ENCODE data around the gene LBHD1. TPM values are rescaled to one million over a fixed set of nuclear protein-coding genes. Genes with fewer than 3 reads are reported as not detected.

The LBHD1 gene
- total RNA-seq, 1 donor: 7.6 TPM

DNA sequence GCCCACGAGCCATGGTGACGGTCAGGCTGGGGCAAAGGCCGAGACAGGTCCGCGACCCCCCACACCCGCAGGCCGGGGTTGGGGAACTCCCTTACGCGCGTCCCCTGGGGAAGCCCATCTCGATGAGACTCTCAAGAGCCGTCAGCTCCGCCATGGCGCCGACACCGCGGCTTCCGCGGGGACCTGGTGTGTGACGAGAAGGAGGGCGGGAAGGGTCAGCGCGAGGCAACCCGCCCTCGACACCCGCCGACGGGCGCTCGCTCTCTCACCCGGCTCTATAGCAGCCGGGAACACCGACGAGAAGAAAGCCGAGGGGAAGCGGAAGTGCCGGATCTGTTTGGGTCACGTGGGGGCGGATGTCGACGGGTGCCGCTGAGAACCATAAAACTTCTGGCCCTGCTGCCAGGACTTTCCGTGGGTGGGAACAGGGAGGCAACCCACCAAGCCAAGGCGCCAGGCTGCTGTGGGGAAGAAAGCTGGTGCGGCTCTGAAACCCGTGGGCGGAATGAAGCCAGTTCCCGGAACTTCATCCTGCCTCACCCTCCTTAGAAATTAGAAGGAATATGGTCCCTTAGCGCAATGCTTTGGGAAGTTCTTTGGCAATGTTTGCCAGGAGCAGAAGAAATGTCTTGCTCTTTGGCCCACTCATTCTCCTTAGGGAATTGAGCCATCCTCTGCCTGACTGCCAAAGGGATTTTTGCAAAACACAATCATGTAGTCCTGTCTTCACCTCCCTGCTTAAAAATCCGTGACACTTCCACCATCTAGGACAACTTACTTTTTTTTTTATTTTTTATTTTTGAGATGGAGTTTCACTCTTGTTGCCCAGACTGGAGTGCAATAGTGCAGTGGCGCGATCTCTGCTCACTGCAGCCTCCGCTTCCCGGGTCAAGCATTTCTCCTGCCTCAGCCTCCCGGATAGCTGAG is 7.0 kb upstream of the LBHD1 start, which contains the start of gene UBXN1:
Gene UBXN1 (minus strand): TSS at position 304 of the 927 bp plus-strand sequence. CDS start 150 bp downstream, at position 154.
- no peaks in the 10 kb centered on the region for H4K20me1 ChIP-seq (ENCODE audit: insufficient read depth, low read length)
- peaks cover 23% of the 10 kb centered on the region for H3K4me1 ChIP-seq (ENCODE audit: insufficient read depth, low read length)
- TF ChIP-seq, protein P1, sequence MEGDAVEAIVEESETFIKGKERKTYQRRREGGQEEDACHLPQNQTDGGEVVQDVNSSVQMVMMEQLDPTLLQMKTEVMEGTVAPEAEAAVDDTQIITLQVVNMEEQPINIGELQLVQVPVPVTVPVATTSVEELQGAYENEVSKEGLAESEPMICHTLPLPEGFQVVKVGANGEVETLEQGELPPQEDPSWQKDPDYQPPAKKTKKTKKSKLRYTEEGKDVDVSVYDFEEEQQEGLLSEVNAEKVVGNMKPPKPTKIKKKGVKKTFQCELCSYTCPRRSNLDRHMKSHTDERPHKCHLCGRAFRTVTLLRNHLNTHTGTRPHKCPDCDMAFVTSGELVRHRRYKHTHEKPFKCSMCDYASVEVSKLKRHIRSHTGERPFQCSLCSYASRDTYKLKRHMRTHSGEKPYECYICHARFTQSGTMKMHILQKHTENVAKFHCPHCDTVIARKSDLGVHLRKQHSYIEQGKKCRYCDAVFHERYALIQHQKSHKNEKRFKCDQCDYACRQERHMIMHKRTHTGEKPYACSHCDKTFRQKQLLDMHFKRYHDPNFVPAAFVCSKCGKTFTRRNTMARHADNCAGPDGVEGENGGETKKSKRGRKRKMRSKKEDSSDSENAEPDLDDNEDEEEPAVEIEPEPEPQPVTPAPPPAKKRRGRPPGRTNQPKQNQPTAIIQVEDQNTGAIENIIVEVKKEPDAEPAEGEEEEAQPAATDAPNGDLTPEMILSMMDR (IDR thresholded peaks at IDR 0.05; ENCODE audit: extremely low read depth, low read depth, low read length): no peak
- DNase-seq (ENCODE audit: insufficient read length, low spot score, missing footprints): peak; percentile 97
- peak within 1 kb of the TSS; percentile 81 for H2AFZ ChIP-seq (ENCODE audit: low read length)
- peak within 1 kb of the TSS; percentile 83 for H3K4me3 ChIP-seq (ENCODE audit: insufficient read depth, low read length)
- H3K79me2 ChIP-seq (ENCODE audit: insufficient read depth, low read length): peaks cover 32% of the 10 kb centered on the region
- H3K27me3 ChIP-seq (ENCODE audit: insufficient read depth, low read length): no peaks in the 10 kb centered on the region
- H3K27ac ChIP-seq (ENCODE audit: low read depth, low read length): peak within 1 kb of the TSS; percentile 84
- no peaks in the 10 kb centered on the region for H3K9me3 ChIP-seq (ENCODE audit: low read depth, low read length)
- peak within 1 kb of the TSS; percentile 86 for H3K4me2 ChIP-seq (ENCODE audit: insufficient read depth, low read length)
- peaks cover 26% of the 10 kb centered on the region for H3K36me3 ChIP-seq (ENCODE audit: insufficient read depth, low read length)

DNA sequence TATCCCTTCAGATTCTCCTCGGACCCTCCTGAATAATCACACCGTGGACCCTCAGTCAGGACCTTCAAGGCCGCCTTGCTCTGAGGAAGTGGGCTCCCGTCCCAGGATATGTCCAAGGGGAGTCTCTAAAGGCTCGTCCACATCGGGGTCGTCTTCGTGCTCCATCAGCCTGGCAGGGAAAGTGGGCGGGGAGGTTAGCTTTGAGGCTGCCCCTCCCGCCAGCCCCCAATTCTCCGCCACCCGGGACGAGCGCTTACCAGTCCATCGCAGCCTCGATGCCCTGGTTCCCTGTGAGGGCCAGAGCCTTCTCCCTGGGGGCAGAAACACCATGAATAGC is 6.3 kb upstream of the LBHD1 start:
- DNase-seq (ENCODE audit: insufficient read length, low spot score, missing footprints): no peak
- TF ChIP-seq, protein P1 (IDR thresholded peaks at IDR 0.05; ENCODE audit: extremely low read depth, low read depth, low read length): no peak
- Histone ChIP-seq H3K4me2 (ENCODE audit: insufficient read depth, low read length) (peak overlapping the region; percentile 86), H3K4me3 (ENCODE audit: insufficient read depth, low read length) (peak overlapping the region; percentile 83), H3K4me1 (ENCODE audit: insufficient read depth, low read length) (peaks cover 23% of the 10 kb centered on the region), H3K9me3 (ENCODE audit: low read depth, low read length) (no peaks in the 10 kb centered on the region), H2AFZ (ENCODE audit: low read length) (peak overlapping the region; percentile 81), H3K27ac (ENCODE audit: low read depth, low read length) (peak overlapping the region; percentile 84), H4K20me1 (ENCODE audit: insufficient read depth, low read length) (no peaks in the 10 kb centered on the region), H3K79me2 (ENCODE audit: insufficient read depth, low read length) (peaks cover 38% of the 10 kb centered on the region), H3K27me3 (ENCODE audit: insufficient read depth, low read length) (no peaks in the 10 kb centered on the region), H3K36me3 (ENCODE audit: insufficient read depth, low read length) (peaks cover 32% of the 10 kb centered on the region)

DNA sequence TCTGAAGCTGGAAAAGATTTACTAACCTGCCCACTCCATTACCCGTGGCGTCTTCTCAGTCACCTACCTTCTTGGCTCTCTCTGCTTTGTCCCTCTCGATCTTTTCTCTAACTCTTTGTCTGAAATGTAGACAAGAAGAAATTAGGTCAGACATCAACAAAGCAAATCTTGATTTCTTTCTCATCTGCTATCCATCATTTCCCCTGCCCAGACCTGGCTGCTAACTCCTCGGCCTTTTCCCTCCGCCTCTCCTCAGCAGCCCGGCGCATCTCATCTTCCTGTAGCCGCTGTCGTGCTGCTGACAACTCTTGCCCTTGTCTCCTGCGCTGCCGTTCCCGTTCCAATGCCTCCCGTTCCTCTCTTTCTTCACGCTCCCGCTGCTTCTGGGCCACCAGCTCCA is 5.6 kb upstream of the LBHD1 start:
- Histone ChIP-seq H3K9me3 (ENCODE audit: low read depth, low read length) (no peaks in the 10 kb centered on the region), H3K36me3 (ENCODE audit: insufficient read depth, low read length) (peaks cover 38% of the 10 kb centered on the region), H3K4me3 (ENCODE audit: insufficient read depth, low read length) (peak overlapping the region; percentile 83), H3K27ac (ENCODE audit: low read depth, low read length) (peak overlapping the region; percentile 84), H3K4me2 (ENCODE audit: insufficient read depth, low read length) (peak overlapping the region; percentile 86), H4K20me1 (ENCODE audit: insufficient read depth, low read length) (no peaks in the 10 kb centered on the region), H3K4me1 (ENCODE audit: insufficient read depth, low read length) (peaks cover 29% of the 10 kb centered on the region), H3K79me2 (ENCODE audit: insufficient read depth, low read length) (peaks cover 42% of the 10 kb centered on the region), H2AFZ (ENCODE audit: low read length) (no peak overlapping the region), H3K27me3 (ENCODE audit: insufficient read depth, low read length) (no peaks in the 10 kb centered on the region)
- TF ChIP-seq, protein P1 (IDR thresholded peaks at IDR 0.05; ENCODE audit: extremely low read depth, low read depth, low read length): no peak
- no peak for DNase-seq (ENCODE audit: insufficient read length, low spot score, missing footprints)

DNA sequence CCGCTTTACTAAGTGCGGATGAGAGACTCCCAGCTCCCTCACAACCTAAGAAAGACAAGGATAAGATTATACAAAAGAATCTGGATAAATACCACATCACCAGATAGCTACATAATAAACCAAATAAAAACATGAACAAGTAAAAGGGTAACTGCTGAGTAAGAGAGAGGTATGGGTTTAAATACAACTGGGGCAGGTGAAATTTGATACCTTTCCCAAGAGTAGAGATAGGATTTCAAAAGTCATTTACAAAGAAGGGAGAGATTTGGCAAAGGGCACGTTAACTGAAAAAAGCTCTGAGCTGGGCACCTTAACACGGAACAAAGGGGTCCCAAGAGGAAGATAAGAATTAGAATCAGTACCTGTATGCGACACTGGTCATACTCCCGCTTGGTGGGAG is 5.1 kb upstream of the LBHD1 start:
- Histone ChIP-seq H4K20me1 (ENCODE audit: insufficient read depth, low read length) (no peaks in the 10 kb centered on the region), H3K4me3 (ENCODE audit: insufficient read depth, low read length) (no peak overlapping the region), H2AFZ (ENCODE audit: low read length) (no peak overlapping the region), H3K4me2 (ENCODE audit: insufficient read depth, low read length) (no peak overlapping the region), H3K27me3 (ENCODE audit: insufficient read depth, low read length) (no peaks in the 10 kb centered on the region), H3K79me2 (ENCODE audit: insufficient read depth, low read length) (peaks cover 47% of the 10 kb centered on the region), H3K9me3 (ENCODE audit: low read depth, low read length) (no peaks in the 10 kb centered on the region), H3K4me1 (ENCODE audit: insufficient read depth, low read length) (peaks cover 34% of the 10 kb centered on the region), H3K27ac (ENCODE audit: low read depth, low read length) (no peak overlapping the region), H3K36me3 (ENCODE audit: insufficient read depth, low read length) (peaks cover 38% of the 10 kb centered on the region)
- TF ChIP-seq, protein P1 (IDR thresholded peaks at IDR 0.05; ENCODE audit: extremely low read depth, low read depth, low read length): no peak
- DNase-seq (ENCODE audit: insufficient read length, low spot score, missing footprints): no peak

Measured in osteoblast (primary cell).